Measurements from ENCODE around the gene NOX3. TPM values are rescaled to one million over a fixed set of nuclear protein-coding genes. Genes with fewer than 3 reads are reported as not detected.

Gene NOX3
- total RNA-seq (2021) = not detected in 2 replicates
- long read RNA-seq = 0 reads

GRCh38 chr6:155455766-155456165 is at the start of gene NOX3:
NOX3 (minus strand) TSS chr6:155455839; CDS start chr6:155455800, 39 bp downstream.
- H3K27ac Mint-ChIP-seq = peak within 1 kb of the TSS in 1 of 3 experiments; percentile 60; a peak in 1 of 7 replicates

More at GRCh38 chr6:155455766-155456165, at the start of gene NOX3:
- H2BK120ac ChIP-seq (ENCODE audit: low read depth, low read length, poor library complexity, severe bottlenecking) = no peak within 1 kb of the TSS
- no peak within 1 kb of the TSS for H3K14ac ChIP-seq (ENCODE audit: insufficient read depth, low read length)
- no peak within 1 kb of the TSS for H3K23ac ChIP-seq (ENCODE audit: insufficient read length, low read depth, low read length)
- H4K8ac ChIP-seq (replicated peaks; ENCODE audit: insufficient read length, low read depth, low read length) = no peak within 1 kb of the TSS
- no peak within 1 kb of the TSS for H2AK5ac ChIP-seq (ENCODE audit: insufficient read length, low read length)
- no peak within 1 kb of the TSS for H3K56ac ChIP-seq (ENCODE audit: insufficient read length, low read depth, low read length)
- WGBS (ENCODE audit: extremely low coverage, insufficient read length, low lambda C conversion rate) = no CpG with 5 or more reads among the region's 5 CpGs
- H3K27me3 ChIP-seq (ENCODE audit: insufficient read depth, low read length) = no peaks in the 10 kb centered on the region
- H2AFZ ChIP-seq (ENCODE audit: low read length) = no peak within 1 kb of the TSS
- H3K9ac ChIP-seq (ENCODE audit: extremely low read depth, insufficient read length, low read length) = no peak within 1 kb of the TSS
- H4K5ac ChIP-seq (ENCODE audit: insufficient read length, low read depth, low read length) = no peak within 1 kb of the TSS
- H3K9me3 ChIP-seq (ENCODE audit: control insufficient read depth, low read depth, low read length) = no peaks in the 10 kb centered on the region
- no peak within 1 kb of the TSS for H4K91ac ChIP-seq (ENCODE audit: insufficient read length, low read depth, low read length)
- Mint-ChIP-seq H3K9me3 (no peaks in the 10 kb centered on the region), H3K27me3 (ENCODE audit: low read depth) (no peaks in the 10 kb centered on the region), H3K4me1 (peaks cover 13 to 15% of the 10 kb centered on the region in 2 experiments), H3K4me3 (no peak within 1 kb of the TSS), H3K36me3 (ENCODE audit: insufficient read depth in 1 of 3, low read depth in 3 of 3) (no peaks in the 10 kb centered on the region)
- no peak within 1 kb of the TSS for H2BK20ac ChIP-seq (ENCODE audit: low read depth, low read length, poor library complexity, severe bottlenecking)
- DNase-seq = no peak
- peaks cover 2% of the 10 kb centered on the region; the same call in 1 of the 2 replicates for H3K4me1 ChIP-seq (ENCODE audit: insufficient read depth, low read length)
- no peaks in the 10 kb centered on the region for H4K20me1 ChIP-seq (ENCODE audit: control insufficient read depth, insufficient read depth, insufficient read length)
- no peaks in the 10 kb centered on the region for H3K23me2 ChIP-seq (ENCODE audit: insufficient read length, low read depth, low read length, poor library complexity, severe bottlenecking)
- TF ChIP-seq, protein P1, sequence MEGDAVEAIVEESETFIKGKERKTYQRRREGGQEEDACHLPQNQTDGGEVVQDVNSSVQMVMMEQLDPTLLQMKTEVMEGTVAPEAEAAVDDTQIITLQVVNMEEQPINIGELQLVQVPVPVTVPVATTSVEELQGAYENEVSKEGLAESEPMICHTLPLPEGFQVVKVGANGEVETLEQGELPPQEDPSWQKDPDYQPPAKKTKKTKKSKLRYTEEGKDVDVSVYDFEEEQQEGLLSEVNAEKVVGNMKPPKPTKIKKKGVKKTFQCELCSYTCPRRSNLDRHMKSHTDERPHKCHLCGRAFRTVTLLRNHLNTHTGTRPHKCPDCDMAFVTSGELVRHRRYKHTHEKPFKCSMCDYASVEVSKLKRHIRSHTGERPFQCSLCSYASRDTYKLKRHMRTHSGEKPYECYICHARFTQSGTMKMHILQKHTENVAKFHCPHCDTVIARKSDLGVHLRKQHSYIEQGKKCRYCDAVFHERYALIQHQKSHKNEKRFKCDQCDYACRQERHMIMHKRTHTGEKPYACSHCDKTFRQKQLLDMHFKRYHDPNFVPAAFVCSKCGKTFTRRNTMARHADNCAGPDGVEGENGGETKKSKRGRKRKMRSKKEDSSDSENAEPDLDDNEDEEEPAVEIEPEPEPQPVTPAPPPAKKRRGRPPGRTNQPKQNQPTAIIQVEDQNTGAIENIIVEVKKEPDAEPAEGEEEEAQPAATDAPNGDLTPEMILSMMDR (conservative IDR thresholded peaks at IDR 0.05) = no peak
- H2BK5ac ChIP-seq (ENCODE audit: insufficient read length, low read length) = no peak within 1 kb of the TSS
- H3K4me2 ChIP-seq (ENCODE audit: insufficient read depth, insufficient read length, low read length) = no peak within 1 kb of the TSS
- no peaks in the 10 kb centered on the region for H3K79me2 ChIP-seq (ENCODE audit: insufficient read depth, low read length)
- no peak within 1 kb of the TSS for H3K4ac ChIP-seq (ENCODE audit: low read depth, low read length)
- H2BK12ac ChIP-seq (ENCODE audit: insufficient read length, low read depth, low read length) = no peak within 1 kb of the TSS
- no peak within 1 kb of the TSS for H3K18ac ChIP-seq (ENCODE audit: insufficient read length, low read depth, low read length)
- no peak within 1 kb of the TSS for H2BK15ac ChIP-seq (ENCODE audit: low read depth, low read length)
- H3K27ac ChIP-seq (ENCODE audit: insufficient read length, low read depth, low read length) = no peak within 1 kb of the TSS
- no peaks in the 10 kb centered on the region for H3K79me1 ChIP-seq (ENCODE audit: insufficient read depth, low read depth, low read length, poor library complexity, severe bottlenecking)
- H3T11ph ChIP-seq (ENCODE audit: low read length) = no peak within 1 kb of the TSS
